ENCODE measurements around the gene ATP8B4.

ATP8B4 gene

DNA sequence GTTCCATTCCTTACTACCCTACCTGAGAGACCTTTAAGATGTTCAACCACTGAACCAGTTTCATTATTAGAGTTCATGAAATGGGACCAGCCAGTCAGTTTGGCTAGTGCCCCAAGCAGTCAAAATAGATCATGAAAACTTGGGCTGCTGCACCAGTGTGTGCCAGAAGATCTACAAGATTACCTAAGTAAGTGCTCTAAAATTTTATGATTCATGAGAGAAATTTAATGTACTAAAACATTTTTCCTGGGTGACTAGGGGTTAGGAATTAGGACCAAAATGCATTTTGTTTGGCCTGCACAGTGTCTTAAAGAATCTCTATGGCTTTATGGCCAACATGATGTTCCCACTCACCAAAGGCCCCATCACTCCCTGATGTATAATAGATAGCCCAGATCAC is 214.7 kb downstream of the ATP8B4 start:
- Histone ChIP-seq H3K36me3 (ENCODE audit: control insufficient read depth, insufficient read depth, low read length) (no peaks in the 10 kb centered on the region), H3K27me3 (replicated peaks; ENCODE audit: control insufficient read depth, insufficient read depth, low read length, poor library complexity, severe bottlenecking) (no peaks in the 10 kb centered on the region), H3K4me3 (ENCODE audit: insufficient read depth, low read depth, low read length, poor library complexity, severe bottlenecking) (no peak overlapping the region), H3K9me3 (ENCODE audit: control insufficient read depth, low read length) (no peaks in the 10 kb centered on the region), H3K27ac (ENCODE audit: insufficient read depth, low read length, poor library complexity, severe bottlenecking) (no peak overlapping the region), H3K4me1 (ENCODE audit: control insufficient read depth, insufficient read depth, low read length, poor library complexity, severe bottlenecking) (no peaks in the 10 kb centered on the region)
- no peak for DNase-seq

DNA sequence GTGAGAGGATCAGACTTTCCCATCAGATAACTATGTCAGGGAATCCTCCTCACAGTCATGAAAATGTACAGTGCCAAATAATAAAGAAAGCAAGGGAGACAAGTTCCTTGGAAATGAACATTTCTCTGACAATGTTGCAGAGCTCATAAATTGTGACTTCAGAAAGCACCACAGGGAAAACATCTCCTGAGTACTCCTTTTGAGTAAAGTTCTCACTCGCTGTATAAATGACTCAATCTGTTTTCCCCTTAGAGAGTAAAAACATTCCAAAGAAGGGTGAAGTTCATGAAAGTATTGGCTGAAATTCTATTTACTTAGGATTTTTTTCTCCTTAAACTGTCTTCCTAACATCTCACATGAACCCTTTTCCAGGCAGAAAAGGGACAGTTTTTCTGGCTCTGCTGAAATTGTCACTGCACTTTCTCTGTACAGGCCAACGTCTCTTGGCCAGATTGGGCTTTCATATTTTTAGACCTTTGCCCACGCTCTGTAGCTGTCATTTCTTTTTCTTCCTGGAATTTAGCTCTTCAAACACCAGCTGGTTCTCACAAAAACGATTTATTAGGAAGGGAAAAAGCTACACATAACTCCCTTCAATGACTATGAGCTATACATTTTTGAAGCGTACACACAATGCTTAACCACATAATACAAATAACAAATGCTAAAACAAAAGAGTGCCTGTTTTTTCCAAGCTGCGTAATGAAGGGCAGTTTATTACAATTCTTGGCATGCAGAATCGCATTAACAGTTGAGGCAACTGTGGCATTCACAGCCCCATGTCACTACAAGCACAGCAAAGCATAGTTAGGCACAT is 216.1 kb downstream of the ATP8B4 start:
- Histone ChIP-seq H3K27me3 (replicated peaks; ENCODE audit: control insufficient read depth, insufficient read depth, low read length, poor library complexity, severe bottlenecking) (no peaks in the 10 kb centered on the region), H3K36me3 (ENCODE audit: control insufficient read depth, insufficient read depth, low read length) (no peaks in the 10 kb centered on the region), H3K4me3 (ENCODE audit: insufficient read depth, low read depth, low read length, poor library complexity, severe bottlenecking) (no peak overlapping the region), H3K4me1 (ENCODE audit: control insufficient read depth, insufficient read depth, low read length, poor library complexity, severe bottlenecking) (no peaks in the 10 kb centered on the region), H3K27ac (ENCODE audit: insufficient read depth, low read length, poor library complexity, severe bottlenecking) (no peak overlapping the region), H3K9me3 (ENCODE audit: control insufficient read depth, low read length) (no peaks in the 10 kb centered on the region)
- no peak for DNase-seq

DNA sequence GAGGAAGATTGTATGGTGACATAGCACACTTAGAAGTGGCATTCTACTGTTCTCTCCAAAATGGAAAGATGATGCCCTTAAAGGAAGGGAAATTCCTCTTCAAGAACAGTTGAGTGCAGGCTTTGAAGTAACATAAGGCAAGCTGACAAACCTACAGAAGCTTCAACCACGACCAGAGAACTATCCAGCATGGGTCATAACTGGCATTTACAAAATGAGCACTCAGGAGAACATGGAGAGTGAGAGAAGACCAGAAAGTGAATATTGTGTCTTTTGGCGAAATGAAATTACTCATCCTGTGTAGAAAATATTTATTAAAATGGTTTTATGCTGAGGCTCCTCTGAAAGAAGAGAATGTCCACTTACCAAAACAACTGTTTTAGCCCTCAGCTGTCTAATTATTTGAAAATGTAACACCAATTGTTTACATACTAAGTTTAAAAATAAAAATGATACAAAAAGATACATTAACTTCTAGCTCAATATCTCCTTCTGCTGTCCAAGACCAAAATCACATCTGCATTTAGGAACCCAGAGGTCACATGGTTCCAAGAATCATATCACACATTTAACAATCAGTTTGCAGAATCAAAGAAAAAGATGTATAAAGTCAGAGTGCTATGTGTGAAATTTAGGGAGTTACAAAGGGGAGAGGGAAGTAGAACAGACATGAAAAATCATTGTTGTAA is 216.9 kb downstream of the ATP8B4 start:
- Histone ChIP-seq H3K36me3 (ENCODE audit: control insufficient read depth, insufficient read depth, low read length) (no peaks in the 10 kb centered on the region), H3K9me3 (ENCODE audit: control insufficient read depth, low read length) (no peaks in the 10 kb centered on the region), H3K27me3 (replicated peaks; ENCODE audit: control insufficient read depth, insufficient read depth, low read length, poor library complexity, severe bottlenecking) (no peaks in the 10 kb centered on the region), H3K27ac (ENCODE audit: insufficient read depth, low read length, poor library complexity, severe bottlenecking) (no peak overlapping the region), H3K4me3 (ENCODE audit: insufficient read depth, low read depth, low read length, poor library complexity, severe bottlenecking) (no peak overlapping the region), H3K4me1 (ENCODE audit: control insufficient read depth, insufficient read depth, low read length, poor library complexity, severe bottlenecking) (no peaks in the 10 kb centered on the region)
- DNase-seq: no peak

DNA sequence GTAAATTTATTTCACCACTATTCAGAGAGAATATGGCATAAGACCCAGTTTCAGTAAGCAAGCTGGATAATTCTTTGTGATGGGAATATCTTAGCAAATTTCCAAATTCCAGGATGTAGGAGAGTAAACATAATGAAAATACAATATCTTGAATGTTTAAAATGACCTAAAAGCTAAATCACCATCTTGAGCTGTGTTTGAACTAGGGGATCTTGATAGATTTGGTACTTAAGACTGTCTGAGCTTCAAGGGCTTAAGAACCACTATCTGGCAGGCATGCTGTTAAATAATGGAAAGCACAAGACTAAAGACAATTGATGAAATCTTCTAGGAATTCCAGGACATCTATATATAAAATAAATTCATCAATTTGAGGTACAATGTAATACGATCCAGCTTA is 217.7 kb downstream of the ATP8B4 start:
- Histone ChIP-seq H3K4me3 (ENCODE audit: insufficient read depth, low read depth, low read length, poor library complexity, severe bottlenecking) (no peak overlapping the region), H3K9me3 (ENCODE audit: control insufficient read depth, low read length) (no peaks in the 10 kb centered on the region), H3K4me1 (ENCODE audit: control insufficient read depth, insufficient read depth, low read length, poor library complexity, severe bottlenecking) (no peaks in the 10 kb centered on the region), H3K27ac (ENCODE audit: insufficient read depth, low read length, poor library complexity, severe bottlenecking) (no peak overlapping the region), H3K27me3 (replicated peaks; ENCODE audit: control insufficient read depth, insufficient read depth, low read length, poor library complexity, severe bottlenecking) (no peaks in the 10 kb centered on the region), H3K36me3 (ENCODE audit: control insufficient read depth, insufficient read depth, low read length) (no peaks in the 10 kb centered on the region)
- no peak for DNase-seq

DNA sequence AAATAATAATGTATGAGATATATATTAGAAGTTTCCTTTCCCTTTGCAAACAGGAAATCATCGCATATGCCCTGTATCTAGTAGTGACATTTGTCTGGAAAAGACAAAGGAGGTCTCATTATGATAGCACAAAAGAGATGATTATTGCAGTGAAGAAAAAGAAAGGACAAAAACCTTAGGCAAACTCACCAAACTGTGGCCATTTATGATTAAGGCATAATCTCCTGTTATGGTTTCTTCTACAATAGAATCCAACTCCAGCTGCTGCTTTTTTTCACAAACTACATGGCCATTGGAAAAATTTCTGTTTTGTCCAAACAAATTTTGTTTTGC is 218.2 kb downstream of the ATP8B4 start:
- DNase-seq: no peak
- H3K27me3 ChIP-seq (replicated peaks; ENCODE audit: control insufficient read depth, insufficient read depth, low read length, poor library complexity, severe bottlenecking): no peaks in the 10 kb centered on the region
- no peaks in the 10 kb centered on the region for H3K9me3 ChIP-seq (ENCODE audit: control insufficient read depth, low read length)
- no peak overlapping the region for H3K4me3 ChIP-seq (ENCODE audit: insufficient read depth, low read depth, low read length, poor library complexity, severe bottlenecking)
- H3K4me1 ChIP-seq (ENCODE audit: control insufficient read depth, insufficient read depth, low read length, poor library complexity, severe bottlenecking): no peaks in the 10 kb centered on the region
- no peaks in the 10 kb centered on the region for H3K36me3 ChIP-seq (ENCODE audit: control insufficient read depth, insufficient read depth, low read length)
- H3K27ac ChIP-seq (ENCODE audit: insufficient read depth, low read length, poor library complexity, severe bottlenecking): no peak overlapping the region

DNA sequence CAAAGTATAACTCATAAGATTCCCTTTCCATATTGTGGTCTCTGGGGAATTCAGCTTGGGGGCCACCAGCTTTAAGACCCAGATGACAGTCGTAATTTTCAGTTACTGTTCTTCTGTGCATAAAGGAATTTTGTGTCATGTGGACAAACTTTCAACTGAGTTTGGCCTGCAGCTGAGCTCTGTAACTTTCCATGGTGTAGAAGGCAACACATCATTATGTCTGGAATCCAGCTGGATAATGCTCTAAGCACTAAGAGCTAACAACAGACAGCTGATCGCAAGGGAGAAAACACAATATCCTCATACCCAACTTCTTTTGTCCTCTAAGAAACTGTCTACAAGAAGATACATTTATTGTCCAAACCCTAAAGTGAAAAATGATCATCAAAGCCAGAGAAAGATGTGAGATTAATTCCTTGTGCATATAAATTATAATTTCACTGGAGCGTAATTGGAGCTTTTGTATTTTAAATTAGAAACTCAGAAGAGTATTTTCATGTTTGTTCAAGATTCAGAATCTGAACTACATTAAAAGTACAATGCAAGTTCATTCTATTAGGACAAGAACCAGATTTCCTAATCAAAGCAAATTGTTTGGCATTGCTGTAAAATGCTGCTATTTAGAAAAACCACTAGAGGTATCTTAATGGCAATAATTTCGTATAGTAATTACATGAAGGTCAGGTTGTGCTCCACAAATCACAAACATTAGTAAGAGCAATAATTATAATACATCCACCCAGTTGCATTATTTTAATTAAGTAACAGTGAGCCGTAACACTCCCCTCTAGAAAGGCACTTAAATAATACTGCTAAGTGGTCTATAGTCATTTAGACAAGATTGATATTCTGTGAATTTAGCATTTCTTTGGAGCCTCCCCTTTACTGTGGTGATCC is 218.8 kb downstream of the ATP8B4 start:
- Histone ChIP-seq H3K27ac (ENCODE audit: insufficient read depth, low read length, poor library complexity, severe bottlenecking) (no peak overlapping the region), H3K36me3 (ENCODE audit: control insufficient read depth, insufficient read depth, low read length) (no peaks in the 10 kb centered on the region)

DNA sequence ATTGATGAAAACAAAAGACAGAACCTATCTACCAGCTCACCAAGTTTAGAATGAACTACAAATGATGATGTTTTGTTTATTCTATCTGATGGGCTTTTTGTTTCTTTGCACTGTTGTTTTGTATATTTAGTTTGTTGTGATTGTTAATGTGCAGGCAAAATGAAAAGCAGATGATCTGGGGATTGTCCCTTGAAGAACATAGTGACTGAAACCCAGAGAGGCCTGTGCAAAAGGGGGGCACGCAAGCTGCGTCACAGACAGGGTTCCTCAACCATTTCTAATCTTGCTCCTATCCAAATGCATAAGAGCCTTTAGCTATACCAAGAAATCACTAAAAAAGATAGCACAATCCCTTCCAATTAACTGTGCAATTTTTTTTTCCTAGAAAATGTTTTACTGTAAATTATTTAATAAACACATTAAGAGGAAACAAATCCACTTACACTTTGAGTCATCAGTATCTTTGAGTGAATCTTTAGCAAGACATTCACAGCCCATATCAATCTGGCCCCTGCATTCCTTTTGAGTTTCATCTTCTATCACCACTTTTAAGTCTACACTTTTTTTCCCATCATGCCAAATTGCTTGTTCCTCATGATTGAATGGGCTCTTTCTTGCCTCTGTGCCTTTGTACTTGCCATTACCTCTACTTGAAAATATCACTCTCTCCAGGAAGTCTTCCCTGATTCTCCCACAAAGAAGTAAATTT is 220.3 kb downstream of the ATP8B4 start:
- no peak overlapping the region for H3K27ac ChIP-seq (ENCODE audit: insufficient read depth, low read length, poor library complexity, severe bottlenecking)
- no peaks in the 10 kb centered on the region for H3K9me3 ChIP-seq (ENCODE audit: control insufficient read depth, low read length)
- no peaks in the 10 kb centered on the region for H3K27me3 ChIP-seq (replicated peaks; ENCODE audit: control insufficient read depth, insufficient read depth, low read length, poor library complexity, severe bottlenecking)
- H3K4me3 ChIP-seq (ENCODE audit: insufficient read depth, low read depth, low read length, poor library complexity, severe bottlenecking): no peak overlapping the region
- H3K36me3 ChIP-seq (ENCODE audit: control insufficient read depth, insufficient read depth, low read length): no peaks in the 10 kb centered on the region
- DNase-seq: no peak
- no peaks in the 10 kb centered on the region for H3K4me1 ChIP-seq (ENCODE audit: control insufficient read depth, insufficient read depth, low read length, poor library complexity, severe bottlenecking)

More for the DNA sequence above, 218.8 kb downstream of the ATP8B4 start:
- no peak for DNase-seq
- H3K9me3 ChIP-seq (ENCODE audit: control insufficient read depth, low read length): no peaks in the 10 kb centered on the region
- no peaks in the 10 kb centered on the region for H3K4me1 ChIP-seq (ENCODE audit: control insufficient read depth, insufficient read depth, low read length, poor library complexity, severe bottlenecking)
- no peak overlapping the region for H3K4me3 ChIP-seq (ENCODE audit: insufficient read depth, low read depth, low read length, poor library complexity, severe bottlenecking)
- H3K27me3 ChIP-seq (replicated peaks; ENCODE audit: control insufficient read depth, insufficient read depth, low read length, poor library complexity, severe bottlenecking): no peaks in the 10 kb centered on the region

DNA sequence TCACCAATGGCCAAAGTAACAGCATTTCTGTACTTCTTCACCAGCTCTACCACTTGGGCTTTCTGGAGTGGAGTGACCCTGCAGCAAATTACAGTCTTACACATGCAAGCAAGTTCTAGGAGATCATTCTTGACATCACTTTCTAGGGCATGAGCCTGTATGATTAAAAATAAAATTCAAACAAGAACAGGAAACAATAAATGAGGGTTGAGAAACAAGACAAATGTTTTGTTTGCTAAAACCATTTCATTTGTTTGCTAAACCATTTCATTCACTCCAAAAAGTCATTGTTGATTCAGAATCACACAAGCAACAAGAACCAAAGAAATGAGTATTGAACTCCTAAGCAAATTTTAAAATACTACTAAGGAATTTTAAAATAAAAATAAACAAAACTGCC is 220.9 kb downstream of the ATP8B4 start:
- DNase-seq: no peak
- Histone ChIP-seq H3K4me3 (ENCODE audit: insufficient read depth, low read depth, low read length, poor library complexity, severe bottlenecking) (no peak overlapping the region), H3K27ac (ENCODE audit: insufficient read depth, low read length, poor library complexity, severe bottlenecking) (no peak overlapping the region), H3K9me3 (ENCODE audit: control insufficient read depth, low read length) (no peaks in the 10 kb centered on the region), H3K27me3 (replicated peaks; ENCODE audit: control insufficient read depth, insufficient read depth, low read length, poor library complexity, severe bottlenecking) (no peaks in the 10 kb centered on the region), H3K4me1 (ENCODE audit: control insufficient read depth, insufficient read depth, low read length, poor library complexity, severe bottlenecking) (no peaks in the 10 kb centered on the region), H3K36me3 (ENCODE audit: control insufficient read depth, insufficient read depth, low read length) (no peaks in the 10 kb centered on the region)

DNA sequence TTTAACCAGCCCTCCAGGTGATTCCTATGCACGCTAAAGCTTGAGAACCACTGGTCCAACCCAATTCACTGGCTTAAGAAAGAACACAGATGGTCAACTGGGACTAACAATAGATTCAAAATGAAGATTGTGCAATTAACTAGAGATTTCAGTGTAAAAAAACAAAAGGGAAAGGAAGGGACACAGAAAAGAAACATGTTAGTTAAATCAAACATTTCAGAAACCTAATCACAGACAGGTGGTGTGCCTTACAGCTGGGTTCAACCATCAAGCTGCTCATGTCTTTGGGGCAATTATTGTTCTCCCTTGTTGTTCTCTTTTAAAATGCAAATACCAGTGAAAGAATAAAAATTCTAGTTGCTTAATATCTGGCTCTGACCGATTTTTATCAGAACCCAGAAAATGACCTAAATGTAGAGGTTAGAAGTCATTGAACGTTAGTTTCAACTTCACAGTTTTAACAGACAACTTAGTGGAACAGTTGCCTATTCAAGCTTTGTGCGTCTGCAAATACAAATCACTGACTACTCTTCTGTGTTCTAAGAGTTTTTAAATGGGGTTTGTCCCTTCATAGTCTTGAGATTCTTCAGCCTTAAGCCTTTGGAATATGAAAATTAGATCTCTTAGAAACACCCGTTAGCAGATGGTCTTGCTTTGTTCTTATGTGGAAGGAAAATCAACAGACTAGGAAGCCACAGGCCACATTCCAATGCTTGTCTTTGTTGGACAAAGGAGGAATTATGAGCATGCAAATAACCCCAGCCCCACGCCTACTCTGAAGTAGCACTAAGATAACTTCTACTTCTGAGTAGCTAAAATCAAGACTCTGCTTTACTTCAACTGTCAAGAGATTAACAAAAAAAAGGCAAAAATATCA is 223.4 kb downstream of the ATP8B4 start:
- DNase-seq: no peak
- no peaks in the 10 kb centered on the region for H3K27me3 ChIP-seq (replicated peaks; ENCODE audit: control insufficient read depth, insufficient read depth, low read length, poor library complexity, severe bottlenecking)
- no peaks in the 10 kb centered on the region for H3K4me1 ChIP-seq (ENCODE audit: control insufficient read depth, insufficient read depth, low read length, poor library complexity, severe bottlenecking)
- no peak overlapping the region for H3K4me3 ChIP-seq (ENCODE audit: insufficient read depth, low read depth, low read length, poor library complexity, severe bottlenecking)
- H3K9me3 ChIP-seq (ENCODE audit: control insufficient read depth, low read length): no peaks in the 10 kb centered on the region
- H3K27ac ChIP-seq (ENCODE audit: insufficient read depth, low read length, poor library complexity, severe bottlenecking): no peak overlapping the region
- H3K36me3 ChIP-seq (ENCODE audit: control insufficient read depth, insufficient read depth, low read length): no peaks in the 10 kb centered on the region
